Mesendoderm (in vitro differentiated cells): ENCODE data around the gene FAAP20.

ENCODE experiments used
- DNase-seq: peaks from one replicate; pipeline ENCODE4 v3.0.0; 2013
- H2AK5ac ChIP-seq: 2 replicates; pipeline ENCODE4 v1.6.1; 2013; ENCODE audit warnings: low read length, inconsistent platforms
- H2BK120ac ChIP-seq: 2 replicates; pipeline ENCODE4 v1.6.1; 2013; ENCODE audit warnings: low read depth, mild to moderate bottlenecking, low read length, moderate library complexity, mixed read lengths
- H2BK15ac ChIP-seq: replicated peaks from 2 replicates; pipeline ENCODE4 v1.6.1; 2013; ENCODE audit warnings: low read depth, mild to moderate bottlenecking, moderate library complexity
- H2BK5ac ChIP-seq: 2 replicates; pipeline ENCODE4 v1.6.1; 2013; ENCODE audit warnings: low read length, inconsistent platforms
- H3K18ac ChIP-seq: 2 replicates; pipeline ENCODE4 v1.6.1; 2013; ENCODE audit warnings: mild to moderate bottlenecking, low read length, mixed read lengths
- H3K23ac ChIP-seq: one replicate; pipeline ENCODE4 v1.6.1; 2013; ENCODE audit warnings: low read length
- H3K27ac ChIP-seq: 2 replicates; pipeline ENCODE4 v1.5.1; 2013; ENCODE audit warnings: low read depth, mild to moderate bottlenecking, inconsistent platforms, low read length, moderate library complexity
- H3K27me3 ChIP-seq: 2 replicates; pipeline ENCODE4 v1.6.1; 2013; ENCODE audit warnings: low read length, control low read depth, mild to moderate bottlenecking, inconsistent platforms; ENCODE audit not compliant: insufficient read depth, poor library complexity
- H3K36me3 ChIP-seq: 2 replicates; pipeline ENCODE4 v1.6.1; 2013; ENCODE audit warnings: low read length, inconsistent platforms; ENCODE audit not compliant: control insufficient read depth, insufficient read depth
- H3K4ac ChIP-seq: one replicate; pipeline ENCODE4 v1.6.1; 2013; ENCODE audit warnings: low read depth, mild to moderate bottlenecking, low read length, moderate library complexity
- H3K4me1 ChIP-seq: 2 replicates; pipeline ENCODE4 v1.6.1; 2013; ENCODE audit warnings: low read depth, low read length, inconsistent platforms; ENCODE audit not compliant: control insufficient read depth
- H3K4me2 ChIP-seq: 2 replicates; pipeline ENCODE4 v1.6.1; 2013; ENCODE audit warnings: low read length
- H3K4me3 ChIP-seq: 2 replicates; pipeline ENCODE4 v1.5.1; 2013; ENCODE audit warnings: mild to moderate bottlenecking, low read length
- H3K56ac ChIP-seq: one replicate; pipeline ENCODE4 v1.6.1; 2013; ENCODE audit warnings: low read length
- H3K79me1 ChIP-seq: 2 replicates; pipeline ENCODE4 v1.6.1; 2013; ENCODE audit warnings: low read length, inconsistent platforms
- H3K79me2 ChIP-seq: 2 replicates; pipeline ENCODE4 v1.6.1; 2013; ENCODE audit warnings: mild to moderate bottlenecking, low read length; ENCODE audit not compliant: control insufficient read depth, insufficient read depth
- H3K9ac ChIP-seq: 2 replicates; pipeline ENCODE4 v1.6.1; 2013; ENCODE audit warnings: low read length, inconsistent platforms
- H4K5ac ChIP-seq: one replicate; pipeline ENCODE4 v1.6.1; 2013; ENCODE audit warnings: low read length
- H4K8ac ChIP-seq: one replicate; pipeline ENCODE4 v1.6.1; 2013; ENCODE audit warnings: low read depth, mild to moderate bottlenecking, control low read depth, low read length, moderate library complexity
- WGBS: extraction: QIAGEN DNeasy Blood & Tissue Kit; methylation state at CpG from one replicate; pipeline ENCODE4 v1.1.7; 2013; ENCODE audit warnings: low lambda C conversion rate, missing lambda C conversion rate; ENCODE audit not compliant: insufficient coverage; ENCODE audit errors: extremely low coverage; 5-methylcytosine and 5-hydroxymethylcytosine counted together

Gene FAAP20

DNA sequence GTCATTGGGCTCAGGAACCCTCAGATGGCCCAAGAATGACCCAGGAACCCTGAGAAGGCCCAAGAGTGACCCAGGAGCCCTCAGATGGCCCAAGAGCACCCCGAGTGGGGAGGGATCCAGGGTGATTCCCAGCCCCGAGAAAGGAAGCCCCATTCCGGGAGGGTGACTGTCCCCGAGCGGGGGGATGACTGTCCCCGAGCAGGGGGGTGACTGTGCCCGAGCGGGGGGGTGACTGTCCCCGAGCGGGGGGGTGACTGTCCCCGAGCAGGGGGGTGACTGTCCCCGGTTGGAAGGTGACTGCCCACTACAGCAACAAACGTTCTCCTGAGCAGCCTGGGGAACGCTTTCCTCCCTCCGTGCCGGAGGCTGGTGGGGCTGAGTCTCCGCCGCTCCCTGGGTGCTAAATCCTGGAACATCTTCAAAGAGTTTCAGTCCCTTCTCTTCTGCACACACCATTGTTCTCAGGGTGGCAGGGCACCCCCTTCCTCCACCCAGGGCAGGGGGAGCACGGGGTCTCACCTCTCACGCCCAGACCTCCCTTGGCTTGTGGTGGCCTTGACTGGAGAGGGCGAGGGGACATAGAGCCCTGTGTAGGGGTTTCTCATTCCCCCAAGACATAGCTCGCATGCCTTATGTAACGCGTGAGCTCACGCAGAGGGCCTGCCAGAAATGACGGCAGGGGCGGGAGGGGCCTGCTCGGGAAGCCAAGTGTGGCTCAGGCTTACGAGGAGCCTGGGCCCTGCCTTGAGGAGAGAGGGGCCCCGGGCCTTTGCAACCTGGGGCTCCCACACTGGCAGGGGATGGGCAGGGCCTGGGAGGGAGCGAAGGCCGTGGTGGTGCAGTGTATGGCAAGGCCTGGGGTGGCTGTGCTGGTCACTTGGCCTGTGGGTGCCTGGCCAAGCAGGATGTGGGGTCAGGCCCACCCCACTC lies 19.3 kb upstream of the FAAP20 start:
- Histone ChIP-seq H3K9ac (peak overlapping the region; percentile 61), H3K4ac (peak overlapping the region; percentile 87), H3K27ac (peak overlapping the region; percentile 86), H2BK5ac (no peak overlapping the region), H3K23ac (no peak overlapping the region), H3K4me3 (no peak overlapping the region), H3K4me2 (no peak overlapping the region), H3K79me2 (no peaks in the 10 kb centered on the region), H2AK5ac (peak overlapping the region; percentile 78), H3K18ac (peak overlapping the region; percentile 15), H2BK15ac (no peak overlapping the region), H2BK120ac (no peak overlapping the region), H3K27me3 (no peaks in the 10 kb centered on the region), H3K36me3 (no peaks in the 10 kb centered on the region), H4K8ac (no peak overlapping the region), H4K5ac (no peak overlapping the region), H3K79me1 (no peaks in the 10 kb centered on the region), H3K4me1 (peaks cover 9% of the 10 kb centered on the region), H3K56ac (peak overlapping the region; percentile 82)
- no CpG with 5 or more reads among the region's 32 CpGs for WGBS
- peak; percentile 78 for DNase-seq

GRCh38 chr1:2212532-2213491 lies 18.2 kb upstream of the FAAP20 start:
- peak overlapping the region; percentile 55 for H3K4me2 ChIP-seq
- H2AK5ac ChIP-seq = no peak overlapping the region
- peak overlapping the region; percentile 53 for H3K18ac ChIP-seq
- peak overlapping the region; percentile 48 for H2BK5ac ChIP-seq
- H2BK120ac ChIP-seq = peak overlapping the region; percentile 75
- WGBS = no CpG with 5 or more reads among the region's 49 CpGs
- H3K4ac ChIP-seq = peak overlapping the region; percentile 87
- H3K79me1 ChIP-seq = no peaks in the 10 kb centered on the region
- peak overlapping the region; percentile 61 for H3K9ac ChIP-seq
- H2BK15ac ChIP-seq = no peak overlapping the region
- H3K27me3 ChIP-seq = no peaks in the 10 kb centered on the region
- H3K27ac ChIP-seq = peak overlapping the region; percentile 86
- no peaks in the 10 kb centered on the region for H3K79me2 ChIP-seq
- no peaks in the 10 kb centered on the region for H3K36me3 ChIP-seq
- peak overlapping the region; percentile 72 for H3K56ac ChIP-seq
- H3K4me3 ChIP-seq = peak overlapping the region; percentile 5
- H4K8ac ChIP-seq = no peak overlapping the region
- H4K5ac ChIP-seq = no peak overlapping the region
- H3K4me1 ChIP-seq = peaks cover 9% of the 10 kb centered on the region
- DNase-seq = peak; percentile 99
- no peak overlapping the region for H3K23ac ChIP-seq

DNA sequence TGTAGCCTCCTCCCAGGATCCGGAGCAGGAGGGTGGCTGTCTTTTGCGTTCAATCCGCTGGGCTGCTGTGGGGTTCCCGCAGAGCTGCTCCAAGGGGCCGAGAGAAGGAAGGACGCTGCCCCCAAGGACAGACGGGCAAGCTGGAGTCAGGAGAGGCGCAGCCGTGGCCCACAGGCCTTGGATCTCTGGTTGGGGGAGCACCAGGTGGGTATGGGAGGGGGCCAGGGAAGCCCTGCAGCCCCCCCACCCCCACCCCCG lies 17.6 kb upstream of the FAAP20 start:
- Histone ChIP-seq H2BK5ac (no peak overlapping the region), H3K4ac (peak overlapping the region; percentile 66), H3K56ac (peak overlapping the region; percentile 94), H3K79me1 (no peaks in the 10 kb centered on the region), H2BK120ac (peak overlapping the region; percentile 75), H3K9ac (peak overlapping the region; percentile 75), H2BK15ac (no peak overlapping the region), H4K8ac (no peak overlapping the region), H3K18ac (peak overlapping the region; percentile 53), H3K4me2 (peak overlapping the region; percentile 16), H3K27me3 (no peaks in the 10 kb centered on the region), H3K23ac (no peak overlapping the region), H4K5ac (no peak overlapping the region), H3K4me3 (no peak overlapping the region), H2AK5ac (no peak overlapping the region), H3K4me1 (peaks cover 9% of the 10 kb centered on the region), H3K27ac (peak overlapping the region; percentile 76), H3K79me2 (no peaks in the 10 kb centered on the region), H3K36me3 (no peaks in the 10 kb centered on the region)
- WGBS = no CpG with 5 or more reads among the region's 10 CpGs
- DNase-seq = no peak

- Histone ChIP-seq H4K8ac (no peak overlapping the region), H3K27ac (no peak overlapping the region), H3K36me3 (no peaks in the 10 kb centered on the region), H2AK5ac (no peak overlapping the region), H3K18ac (no peak overlapping the region), H4K5ac (no peak overlapping the region), H2BK5ac (no peak overlapping the region), H3K4me1 (peaks cover 9% of the 10 kb centered on the region), H3K79me2 (no peaks in the 10 kb centered on the region), H3K79me1 (no peaks in the 10 kb centered on the region), H3K27me3 (no peaks in the 10 kb centered on the region), H3K9ac (no peak overlapping the region), H3K4ac (no peak overlapping the region), H3K4me3 (no peak overlapping the region), H3K56ac (no peak overlapping the region), H3K23ac (no peak overlapping the region), H2BK15ac (no peak overlapping the region), H2BK120ac (no peak overlapping the region), H3K4me2 (no peak overlapping the region)
- DNase-seq = no peak
- no CpG with 5 or more reads among the region's 13 CpGs for WGBS
Observed at GRCh38 chr1:2210786-2211185, 16.2 kb upstream of the FAAP20 start.

- H3K79me1 ChIP-seq = no peaks in the 10 kb centered on the region
- no peak overlapping the region for H2BK120ac ChIP-seq
- H3K9ac ChIP-seq = no peak overlapping the region
- no peak overlapping the region for H2BK15ac ChIP-seq
- H3K27me3 ChIP-seq = no peaks in the 10 kb centered on the region
- peaks cover 9% of the 10 kb centered on the region for H3K4me1 ChIP-seq
- no peak overlapping the region for H3K18ac ChIP-seq
- H3K4me2 ChIP-seq = no peak overlapping the region
- no peaks in the 10 kb centered on the region for H3K36me3 ChIP-seq
- H3K27ac ChIP-seq = no peak overlapping the region
- H3K56ac ChIP-seq = no peak overlapping the region
- no peak for DNase-seq
- no peak overlapping the region for H2AK5ac ChIP-seq
- WGBS = no CpG with 5 or more reads among the region's 19 CpGs
- no peak overlapping the region for H2BK5ac ChIP-seq
- H3K23ac ChIP-seq = no peak overlapping the region
- H4K5ac ChIP-seq = no peak overlapping the region
- H3K4me3 ChIP-seq = no peak overlapping the region
- H4K8ac ChIP-seq = no peak overlapping the region
- H3K4ac ChIP-seq = no peak overlapping the region
- H3K79me2 ChIP-seq = no peaks in the 10 kb centered on the region
Observed at GRCh38 chr1:2210084-2210653, 15.6 kb upstream of the FAAP20 start.
